MCF 10A (cell line): ENCODE data around the gene HOXB13. TPM values are rescaled to one million over a fixed set of nuclear protein-coding genes. Genes with fewer than 3 reads are reported as not detected.

Experiments
- BruUV-seq: library from RNA; stranded (reverse); fragments of 400-500 nt; replicated peaks from 2 replicates; lab custom pipeline; 2021; lab: Mats Ljungman, UMichigan
- CTCF ChIA-PET: fragments of 300-600 bp; sonication (Branson Sonifier 250); formaldehyde crosslinking; extraction: SDS; loops from one replicate; lab custom pipeline; 2021; ENCODE audit warnings: antibody characterized with exemption, inconsistent platforms; lab: Yijun Ruan, JAX
- POLR2A ChIA-PET: fragments of 300-600, 350-650 bp; sonication (Branson Sonifier 250); formaldehyde crosslinking; extraction: SDS; loops from one replicate; lab custom pipeline; 2020; ENCODE audit warnings: antibody characterized with exemption, inconsistent platforms; lab: Yijun Ruan, JAX
- DNase-seq: peaks from one replicate; pipeline ENCODE4 v3.0.0-alpha.2; 2018; ENCODE audit not compliant: unreplicated experiment
- H3K27ac Mint-ChIP-seq: one replicate; pipeline ENCODE4 v1.8.0; 2022; ENCODE audit warnings: mild to moderate bottlenecking, low read depth, mixed read lengths; ENCODE audit not compliant: unreplicated experiment
- H3K27me3 Mint-ChIP-seq: one replicate; pipeline ENCODE4 v1.8.0; 2022; ENCODE audit warnings: mixed read lengths; ENCODE audit not compliant: insufficient read depth, unreplicated experiment
- H3K36me3 Mint-ChIP-seq: one replicate; pipeline ENCODE4 v1.8.0; 2022; ENCODE audit warnings: mild to moderate bottlenecking, moderate library complexity, mixed read lengths; ENCODE audit not compliant: insufficient read depth, unreplicated experiment
- H3K4me1 Mint-ChIP-seq: one replicate; pipeline ENCODE4 v1.8.0; 2022; ENCODE audit warnings: mixed read lengths; ENCODE audit not compliant: insufficient read depth, unreplicated experiment
- H3K4me3 Mint-ChIP-seq: one replicate; pipeline ENCODE4 v1.8.0; 2022; ENCODE audit warnings: mild to moderate bottlenecking, moderate library complexity, mixed read lengths; ENCODE audit not compliant: unreplicated experiment
- H3K9me3 Mint-ChIP-seq: one replicate; pipeline ENCODE4 v1.8.0; 2022; ENCODE audit warnings: mixed read lengths; ENCODE audit not compliant: unreplicated experiment
- CTCF ChIP-seq: fragments of 200-600 bp; IDR thresholded peaks from one replicate; pipeline ENCODE4 v1.8.0; 2022; ENCODE audit warnings: antibody characterized with exemption, mild to moderate bottlenecking; ENCODE audit not compliant: unreplicated experiment
- intact Hi-C: fragments of 100-400 bp; cut with micrococcal nuclease; formaldehyde crosslinking; loops from 2 replicates; pipeline ENCODE4 v1.14.1; 2022
- total RNA-seq: library from RNA; stranded (reverse); gene quantifications from 2 replicates; pipeline ENCODE4 v1.2.3, GENCODE V29; 2022

HOXB13 gene
- total RNA-seq, 1 experiment from 2014 or later: not detected

GRCh38 chr17:48704361-48705248, 23.9 kb downstream of the HOXB13 start:
- no TSS peak for BruUV-seq
- ChIA-PET POLR2A (no interaction called here), CTCF (interaction anchor here (0.6 to 2.1 kb wide), 10 partner anchors 10 to 190 kb away, joined by 3 to 11 read pairs (median 4); no protein-coding TSS in a partner anchor)
- Mint-ChIP-seq H3K9me3 (no peaks in the 10 kb centered on the region), H3K4me1 (no peaks in the 10 kb centered on the region), H3K36me3 (no peaks in the 10 kb centered on the region), H3K27me3 (peaks cover 100% of the 10 kb centered on the region), H3K27ac (no peak overlapping the region), H3K4me3 (no peak overlapping the region)
- DNase-seq: no peak
- TF ChIP-seq CTCF: no peak
- intact Hi-C loops: no loop called here

GRCh38 chr17:48701864-48702532, 26.6 kb downstream of the HOXB13 start:
- CTCF ChIA-PET: interaction anchor here (0.5 to 1.6 kb wide), 4 partner anchors 9 to 80 kb away, joined by 3 to 4 read pairs (median 3); no protein-coding TSS in a partner anchor
- TF ChIP-seq CTCF: no peak
- BruUV-seq: no TSS peak
- no peak overlapping the region for H3K4me3 Mint-ChIP-seq
- H3K9me3 Mint-ChIP-seq: no peaks in the 10 kb centered on the region
- H3K4me1 Mint-ChIP-seq: no peaks in the 10 kb centered on the region
- H3K27ac Mint-ChIP-seq: no peak overlapping the region
- POLR2A ChIA-PET: interaction anchor here (0.7 to 1.0 kb wide), 3 partner anchors 9 to 31 kb away, joined by 3 to 5 read pairs (median 3); no protein-coding TSS in a partner anchor
- intact Hi-C loops: no loop called here
- no peaks in the 10 kb centered on the region for H3K36me3 Mint-ChIP-seq
- DNase-seq: no peak
- H3K27me3 Mint-ChIP-seq: peaks cover 93% of the 10 kb centered on the region

- Mint-ChIP-seq H3K27me3 (peaks cover 61% of the 10 kb centered on the region), H3K4me3 (no peak overlapping the region), H3K27ac (no peak overlapping the region), H3K4me1 (no peaks in the 10 kb centered on the region), H3K9me3 (peaks cover 7% of the 10 kb centered on the region), H3K36me3 (no peaks in the 10 kb centered on the region)
- ChIA-PET CTCF (interaction anchor here (0.7 to 1.4 kb wide), 3 partner anchors 14 to 613 kb away, joined by 3 to 4 read pairs (median 3); no protein-coding TSS in a partner anchor), POLR2A (no interaction called here)
- intact Hi-C loops: no loop called here
- no peak for DNase-seq
- no TSS peak for BruUV-seq
- TF ChIP-seq CTCF: no peak
Measured at GRCh38 chr17:48693178-48693577, 35.4 kb downstream of the HOXB13 start.

- no peak overlapping the region for H3K27ac Mint-ChIP-seq
- ChIA-PET POLR2A (no interaction called here), CTCF (interaction anchor here (1.4 kb wide), 1 partner anchor 13 kb away, joined by 4 read pairs; no protein-coding TSS in a partner anchor)
- H3K27me3 Mint-ChIP-seq: peaks cover 50% of the 10 kb centered on the region
- no peaks in the 10 kb centered on the region for H3K36me3 Mint-ChIP-seq
- DNase-seq: no peak
- TF ChIP-seq CTCF: no peak
- BruUV-seq: no TSS peak
- intact Hi-C loops: no loop called here
- no peaks in the 10 kb centered on the region for H3K4me1 Mint-ChIP-seq
- peaks cover 7% of the 10 kb centered on the region for H3K9me3 Mint-ChIP-seq
- no peak overlapping the region for H3K4me3 Mint-ChIP-seq
Measured at GRCh38 chr17:48692049-48692448, 36.5 kb downstream of the HOXB13 start.
